GM21367 (cell line): ENCODE measurements around the gene GOLGA8J.
"Not testable (repeated sequence)": the region's sequence is repeated elsewhere in the genome, so short reads cannot be mapped to it uniquely, and the experiment has no call there.

ENCODE experiments used
- ATAC-seq: cut with Tn5 transposase; IDR thresholded peaks from one replicate; pipeline ENCODE4 v1.9.1; 2021; ENCODE audit not compliant: unreplicated experiment

Gene GOLGA8J

DNA sequence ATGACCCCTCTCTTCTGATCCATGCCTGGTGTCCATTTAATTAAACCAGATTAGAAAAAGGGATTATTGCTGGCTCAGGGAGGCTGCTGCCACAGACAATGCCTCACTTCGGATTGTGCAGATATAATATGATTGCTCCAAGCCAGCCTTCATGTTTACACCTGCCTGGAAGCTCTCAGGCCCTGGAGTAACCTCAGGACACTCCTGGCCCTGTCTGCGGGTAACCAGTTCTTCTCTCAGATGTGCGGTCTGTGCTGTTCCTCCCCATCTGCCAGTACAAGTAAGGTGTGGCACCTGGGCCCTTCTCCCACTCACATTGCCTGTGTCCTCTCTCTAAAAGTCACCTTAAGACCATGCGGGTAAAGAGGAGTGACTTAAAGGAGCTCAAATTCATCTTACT, 8.8 kb upstream of the GOLGA8J start:
- ATAC-seq, result no peak

DNA sequence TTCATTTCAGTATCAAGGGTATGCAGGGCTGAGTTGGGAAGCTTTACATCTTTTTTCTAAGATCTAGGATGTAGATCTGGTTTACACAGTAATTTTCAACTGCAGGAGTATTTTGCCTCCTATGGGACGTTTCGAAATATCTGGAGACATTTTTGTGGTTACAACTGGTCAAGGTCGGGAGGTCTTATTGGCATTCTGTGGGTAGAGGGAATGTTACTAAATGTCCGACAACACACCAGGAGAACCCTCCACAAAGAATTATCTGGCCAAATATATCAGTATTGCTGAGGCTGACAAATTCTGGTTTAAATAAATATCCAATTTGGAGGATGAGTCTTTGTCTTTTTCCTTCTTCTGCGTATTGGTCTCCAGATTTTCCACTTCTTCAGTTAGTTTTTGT, 1.9 kb upstream of the GOLGA8J start:
- not testable (repeated sequence) for ATAC-seq

DNA sequence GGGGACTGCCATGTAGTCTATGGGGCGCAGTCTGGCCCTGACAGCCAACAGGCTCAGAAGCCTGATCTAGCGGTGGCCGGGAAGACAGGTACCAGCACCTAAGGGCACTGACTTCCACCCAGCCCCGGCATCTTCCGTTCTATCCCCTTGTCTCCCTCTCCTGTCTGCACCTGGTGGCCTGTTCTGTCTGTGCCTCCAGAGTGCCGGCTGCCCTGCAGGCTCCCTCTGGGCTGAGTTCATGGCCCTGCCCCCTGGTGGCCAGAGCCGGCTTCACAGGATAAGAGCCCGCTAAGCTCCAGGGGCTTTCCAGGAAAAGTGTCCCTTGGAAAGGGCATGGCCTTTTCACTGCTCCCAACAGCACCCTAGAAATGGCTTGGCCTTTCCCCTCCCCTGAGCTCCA, 15.1 kb downstream of the GOLGA8J start:
- ATAC-seq, result not testable (repeated sequence)

DNA sequence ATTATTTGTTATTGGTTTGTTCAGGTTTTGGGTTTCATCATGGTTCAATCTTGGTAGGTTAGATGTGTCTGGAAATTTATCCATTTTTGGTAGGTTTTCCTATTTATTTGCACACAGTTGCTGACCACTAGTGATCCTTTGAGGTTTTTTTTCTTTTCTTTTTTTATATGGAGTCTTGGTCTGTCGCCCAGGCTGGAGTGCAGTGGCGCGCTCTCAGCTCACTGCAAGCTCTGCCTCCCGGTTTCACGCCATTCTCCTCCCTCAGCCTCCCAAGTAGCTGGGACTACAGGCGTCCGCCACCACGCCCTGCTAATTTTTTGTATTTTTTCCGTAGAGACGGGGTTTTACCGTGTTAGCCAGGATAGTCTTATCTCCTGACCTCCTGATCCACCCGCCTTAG, 20.1 kb downstream of the GOLGA8J start:
- not testable (repeated sequence) for ATAC-seq

DNA sequence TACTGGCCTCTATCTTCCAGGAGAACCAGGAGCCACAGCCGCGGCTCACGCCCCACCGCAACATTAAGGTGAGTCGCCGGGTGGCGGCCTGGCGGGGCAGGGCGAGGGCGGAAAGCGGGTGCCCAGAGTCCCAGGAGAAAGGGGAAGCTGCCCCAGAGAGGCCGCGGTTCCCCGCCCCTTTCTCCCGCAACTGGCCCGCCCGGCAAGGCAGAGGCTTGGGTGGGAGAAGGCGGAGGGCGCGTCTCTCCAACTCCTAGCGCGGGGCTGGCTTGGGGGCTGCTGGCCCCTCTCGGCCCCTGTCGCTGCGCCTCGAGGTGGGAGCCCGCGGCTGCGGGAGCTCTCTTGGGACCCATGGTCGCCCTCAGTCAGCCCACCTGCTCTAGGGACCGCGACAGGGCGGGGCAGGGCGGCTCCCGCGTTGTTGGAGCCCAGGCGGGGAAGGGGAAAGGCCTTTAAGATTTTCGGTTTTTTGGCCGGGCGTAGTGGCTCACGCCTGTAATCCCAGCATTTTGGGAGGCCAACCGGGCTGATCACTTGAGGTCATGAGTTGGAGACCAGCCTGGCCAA, 21.3 kb downstream of the GOLGA8J start:
- ATAC-seq, result not testable (repeated sequence)

DNA sequence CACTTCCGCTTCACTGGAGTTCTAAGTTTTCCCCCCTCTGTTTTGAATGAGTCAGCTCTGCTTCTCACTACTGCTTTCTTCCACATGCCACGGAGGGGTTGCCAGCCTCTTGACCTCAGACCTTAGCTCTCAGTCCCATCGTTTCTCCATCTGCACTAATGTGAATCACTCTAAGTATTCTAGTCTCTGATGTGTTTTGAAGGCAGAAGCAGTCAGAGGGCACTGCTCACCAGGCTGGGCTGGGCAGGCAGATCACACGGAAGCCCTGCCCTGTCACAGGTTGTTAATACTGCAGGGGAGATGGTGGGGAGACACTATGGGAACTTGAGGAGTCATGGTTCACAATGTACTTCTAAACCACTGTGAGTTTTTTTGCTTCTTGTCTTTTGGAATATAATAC, 27.8 kb downstream of the GOLGA8J start:
- not testable (repeated sequence) for ATAC-seq

DNA sequence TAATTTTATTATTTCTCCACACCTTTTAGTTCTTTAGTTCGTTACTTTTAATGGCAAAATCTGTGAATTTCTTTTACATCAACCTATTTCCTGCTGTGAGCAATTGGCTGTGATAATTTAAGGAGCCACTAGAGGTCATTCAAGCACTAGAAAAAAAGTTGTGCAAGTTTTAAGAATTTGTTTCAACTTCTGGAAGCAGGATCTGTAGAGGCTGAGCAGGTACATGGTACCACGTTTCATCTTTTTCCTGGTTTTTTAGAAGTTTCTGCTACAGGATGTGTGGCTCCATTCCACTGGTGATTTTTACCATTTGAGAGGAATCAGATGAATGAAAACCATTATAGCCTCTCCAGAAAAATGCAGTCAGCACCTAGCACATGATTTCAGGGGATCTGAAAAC, 47.3 kb downstream of the GOLGA8J start:
- ATAC-seq, result not testable (repeated sequence)

DNA sequence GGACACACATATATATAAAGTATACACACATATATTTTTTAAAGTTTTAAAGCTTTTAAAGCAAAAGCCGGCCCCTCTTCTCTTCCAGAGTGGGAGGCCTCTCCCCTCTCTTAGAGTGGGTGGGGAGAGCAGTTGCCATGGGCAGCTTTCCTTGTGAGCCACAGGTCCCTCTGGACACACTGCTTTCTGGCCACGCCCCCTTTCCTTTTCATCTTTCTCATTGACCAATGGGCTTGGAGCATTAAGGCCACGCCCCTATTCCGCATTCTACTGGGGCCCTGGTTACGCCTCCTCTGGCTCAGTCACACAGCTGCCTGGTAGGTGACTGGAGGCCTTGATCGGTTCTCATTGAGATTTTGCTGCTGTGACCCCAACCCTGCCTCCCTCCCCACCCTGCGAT, 52.0 kb downstream of the GOLGA8J start, which contains the start of gene GOLGA8T:
Gene GOLGA8T (plus strand): TSS at position 301 of the 400 bp plus-strand sequence. CDS start 98 bp downstream, at position 399.
- ATAC-seq, result not testable (repeated sequence)
